ENCODE results near the gene SLC41A3.
"Not testable (repeated sequence)": the region's sequence is repeated elsewhere in the genome, so short reads cannot be mapped to it uniquely, and the experiment has no call there.

The SLC41A3 gene

GRCh38 chr3:126080970-126081369 lies 3.0 kb downstream of the SLC41A3 start:
- no peak for DNase-seq

GRCh38 chr3:126078866-126079265 lies 5.1 kb downstream of the SLC41A3 start:
- no peak for DNase-seq

DNA sequence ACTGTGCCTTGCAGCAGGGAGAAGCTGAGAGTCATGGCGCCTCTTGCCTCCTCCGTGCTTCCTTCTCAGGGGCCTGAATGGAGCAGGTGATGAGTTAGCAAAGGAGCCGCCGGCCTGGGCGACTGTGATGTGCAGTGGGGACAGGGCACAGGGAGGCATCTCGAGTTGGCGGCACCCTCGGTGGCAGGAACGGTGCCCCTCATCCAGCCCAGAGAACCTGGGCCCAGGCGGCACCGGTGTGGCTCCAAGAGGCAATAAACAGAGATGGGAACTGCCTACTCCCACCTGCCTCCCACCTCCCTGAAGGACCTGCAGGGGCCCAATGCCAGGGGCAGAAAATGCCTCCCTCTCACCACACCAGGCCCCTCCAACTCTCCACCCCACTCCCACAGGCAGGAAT lies 6.2 kb downstream of the SLC41A3 start:
- DNase-seq, result no peak

- no peak for DNase-seq
These were observed 7.8 kb downstream of the SLC41A3 start for GRCh38 chr3:126076140-126076539.

GRCh38 chr3:126070146-126070545 lies 13.8 kb downstream of the SLC41A3 start:
- DNase-seq, result no peak

DNA sequence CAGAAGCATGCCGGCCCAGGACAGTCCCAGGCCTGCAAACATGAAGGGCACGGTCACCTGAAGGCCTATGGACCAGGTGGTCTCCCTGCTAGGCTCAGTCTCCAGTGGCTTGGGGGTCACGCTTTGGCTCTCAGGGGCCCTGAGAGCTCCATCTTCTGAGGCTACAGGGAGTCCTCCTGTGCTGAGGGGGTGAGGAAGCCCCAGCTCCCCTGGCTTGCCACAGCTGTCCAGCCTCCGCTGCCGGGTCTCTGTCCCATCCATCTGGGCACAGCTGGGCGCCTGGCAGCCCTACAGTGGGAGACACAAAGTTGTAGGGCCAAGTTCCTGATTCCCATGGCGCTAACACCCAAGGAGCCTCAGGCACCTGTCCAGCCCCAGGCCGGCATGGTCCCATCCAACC lies 16.0 kb downstream of the SLC41A3 start:
- DNase-seq, result no peak

DNA sequence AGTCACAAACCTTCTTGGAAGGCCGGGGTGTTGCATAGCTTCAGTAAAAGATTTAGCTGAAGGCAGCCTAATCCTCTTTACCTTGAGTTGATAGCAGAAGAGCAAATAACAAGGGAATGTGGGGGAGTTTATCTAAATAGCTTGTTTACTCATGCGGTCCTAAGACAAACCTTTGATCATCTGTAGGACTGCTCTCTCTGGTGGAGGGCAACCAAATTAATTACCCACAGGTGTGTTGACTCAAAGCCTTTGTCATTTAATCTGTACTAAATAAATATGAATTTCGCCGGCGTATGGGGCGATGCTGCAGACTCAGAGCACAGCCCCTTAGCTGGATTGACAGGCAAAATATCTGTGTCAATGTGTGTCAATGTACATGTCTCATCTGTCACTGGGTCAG lies 17.2 kb downstream of the SLC41A3 start:
- DNase-seq, result not testable (repeated sequence)

- no peak for DNase-seq
These were observed 18.0 kb downstream of the SLC41A3 start for GRCh38 chr3:126065876-126066275.

DNA sequence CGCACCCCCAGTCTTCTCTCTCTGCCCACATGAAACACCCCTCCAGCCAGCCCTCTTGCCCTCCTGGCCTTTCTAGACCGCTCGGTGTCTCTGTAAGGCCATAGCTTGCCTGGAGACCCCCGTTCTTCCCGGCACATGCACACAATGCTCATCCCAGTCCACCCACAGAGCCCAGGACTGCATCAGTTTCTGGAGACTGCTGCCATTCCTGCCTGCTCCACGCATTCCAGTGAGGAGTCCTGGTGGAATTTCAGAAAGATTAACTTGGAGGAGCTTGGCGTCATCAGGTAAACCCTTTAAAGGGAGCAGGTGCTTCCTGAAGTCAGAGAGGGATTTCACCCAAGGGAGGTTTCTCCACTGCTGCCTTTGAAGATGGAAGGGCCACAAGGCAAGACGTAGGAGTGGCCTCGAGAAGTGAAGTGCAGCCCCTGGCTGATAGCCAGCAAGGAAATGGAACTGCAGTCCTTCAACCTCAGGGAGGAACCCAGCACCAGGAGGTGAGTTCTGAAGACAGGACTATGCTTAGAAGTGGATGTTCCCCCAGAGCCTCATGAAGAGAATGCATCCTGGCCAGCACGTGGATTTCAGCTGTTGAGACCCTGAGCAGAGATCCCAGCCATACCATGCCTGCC lies 19.2 kb downstream of the SLC41A3 start:
- DNase-seq, result no peak

DNA sequence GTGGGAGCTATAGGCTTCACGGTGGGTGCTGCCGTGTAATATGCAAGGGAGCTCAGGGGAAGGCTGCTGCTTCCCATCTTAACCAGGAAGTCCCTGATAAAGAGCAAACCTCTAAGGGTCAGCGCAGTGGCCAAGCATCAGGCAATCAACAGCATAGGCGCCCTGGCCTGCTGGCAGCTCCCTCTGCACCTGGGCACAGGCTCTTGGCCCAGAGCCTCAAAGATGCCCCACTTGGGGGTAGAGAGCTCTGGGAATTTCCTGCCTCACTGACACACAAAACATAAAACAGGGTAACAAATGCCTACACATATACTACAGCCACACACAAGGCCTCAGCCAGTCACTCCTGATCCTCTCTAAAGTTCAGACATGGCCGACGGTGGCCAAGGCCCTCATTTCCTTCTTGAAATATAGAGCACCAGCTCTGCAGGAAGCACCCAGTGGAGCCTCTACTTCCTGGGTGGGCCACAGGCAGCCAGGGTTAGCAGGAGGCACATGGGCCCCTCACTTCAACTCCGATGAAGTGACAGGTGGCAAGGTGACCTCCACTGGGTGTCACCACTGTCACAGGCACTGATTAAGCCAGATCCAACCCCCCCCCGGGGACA lies 20.5 kb downstream of the SLC41A3 start:
- no peak for DNase-seq

- no peak for DNase-seq
These were observed 22.5 kb downstream of the SLC41A3 start for GRCh38 chr3:126061301-126062032.

DNA sequence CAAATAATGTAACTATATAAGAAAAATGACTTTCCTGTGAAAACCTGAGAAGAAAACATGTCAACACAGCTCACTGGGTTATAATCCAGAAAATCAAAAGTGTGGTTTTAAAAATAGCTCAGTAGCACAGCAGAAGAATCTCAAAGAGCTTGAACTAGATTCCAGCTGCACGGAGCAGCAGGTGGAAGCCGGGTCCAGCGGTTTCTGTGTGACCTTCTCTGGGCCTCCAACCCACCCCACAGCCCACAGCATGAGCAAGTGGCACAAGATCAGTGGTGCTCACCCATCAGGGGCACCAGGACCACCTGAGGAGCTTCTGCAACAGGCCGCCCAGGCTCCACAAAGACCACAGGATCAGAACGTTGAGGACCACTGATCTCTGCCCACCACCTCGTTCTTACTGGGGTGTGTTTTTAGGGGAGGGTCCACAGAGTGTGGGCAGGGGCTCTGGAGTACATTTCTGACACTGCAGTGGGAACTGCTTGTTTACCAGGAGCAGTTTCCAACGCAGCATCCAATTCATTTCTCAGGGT lies 23.2 kb downstream of the SLC41A3 start:
- no peak for DNase-seq

GRCh38 chr3:126058666-126059065 lies 25.3 kb downstream of the SLC41A3 start:
- DNase-seq, result no peak

DNA sequence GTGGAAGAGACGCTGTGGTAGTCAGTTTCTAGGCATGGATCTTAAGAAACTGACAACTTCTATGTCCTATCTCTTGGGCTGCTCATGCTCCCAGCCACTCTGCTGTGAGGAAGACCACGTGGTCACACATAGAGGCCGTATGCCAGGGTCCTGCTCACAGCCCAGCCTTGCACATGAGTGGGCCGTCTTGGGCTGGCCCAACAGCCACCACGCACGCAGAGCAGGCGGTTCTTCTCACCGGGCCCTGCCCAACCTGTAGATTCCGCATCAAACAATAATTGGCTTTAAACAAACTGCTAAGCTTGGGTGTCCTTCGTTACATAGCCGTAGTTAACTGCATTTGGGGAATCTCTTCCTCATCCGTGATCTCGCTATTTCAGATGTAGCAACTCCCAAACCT lies 26.0 kb downstream of the SLC41A3 start:
- DNase-seq, result no peak

GRCh38 chr3:126057501-126057819 lies 26.5 kb downstream of the SLC41A3 start:
- DNase-seq, result no peak

DNA sequence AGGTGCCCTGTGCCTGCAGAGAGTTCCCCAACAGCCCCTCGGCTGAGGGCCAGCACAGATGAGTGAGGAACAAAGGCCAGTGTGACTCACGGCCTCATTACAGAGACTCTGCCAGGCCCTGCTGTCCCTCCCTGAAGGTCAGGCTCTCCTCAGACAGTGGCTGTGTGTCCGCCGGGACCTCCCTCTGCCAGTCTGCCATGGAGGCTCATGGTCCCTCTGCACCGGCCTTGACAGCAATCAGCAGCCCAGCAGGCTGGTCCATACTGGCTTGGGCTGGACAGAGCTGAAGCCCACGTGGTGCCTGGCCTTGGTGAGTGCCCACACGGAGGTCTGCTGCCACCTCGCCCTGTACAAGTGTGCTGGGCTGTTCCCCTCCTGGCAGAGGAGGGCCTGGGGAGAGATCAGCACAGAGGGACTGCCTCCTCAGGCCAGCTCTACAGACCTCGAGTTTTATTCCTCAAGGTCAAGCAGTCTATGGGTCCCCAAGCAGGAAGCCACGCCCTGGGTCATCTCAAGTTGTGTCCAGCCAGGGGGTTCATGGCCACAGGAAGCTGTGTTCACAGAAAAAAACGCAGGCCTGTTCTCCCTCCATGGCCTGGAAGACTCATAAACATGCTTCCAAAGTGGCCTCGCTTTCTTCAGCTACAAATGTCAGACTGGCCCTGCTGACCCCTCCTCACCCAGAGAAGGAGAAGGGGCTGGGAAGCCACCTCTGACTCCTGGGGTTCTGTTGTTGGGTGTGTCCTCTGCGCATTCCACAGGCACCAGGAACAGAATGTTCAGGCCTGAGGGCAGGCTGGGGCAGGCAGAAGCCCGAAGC lies 27.0 kb downstream of the SLC41A3 start:
- no peak for DNase-seq

DNA sequence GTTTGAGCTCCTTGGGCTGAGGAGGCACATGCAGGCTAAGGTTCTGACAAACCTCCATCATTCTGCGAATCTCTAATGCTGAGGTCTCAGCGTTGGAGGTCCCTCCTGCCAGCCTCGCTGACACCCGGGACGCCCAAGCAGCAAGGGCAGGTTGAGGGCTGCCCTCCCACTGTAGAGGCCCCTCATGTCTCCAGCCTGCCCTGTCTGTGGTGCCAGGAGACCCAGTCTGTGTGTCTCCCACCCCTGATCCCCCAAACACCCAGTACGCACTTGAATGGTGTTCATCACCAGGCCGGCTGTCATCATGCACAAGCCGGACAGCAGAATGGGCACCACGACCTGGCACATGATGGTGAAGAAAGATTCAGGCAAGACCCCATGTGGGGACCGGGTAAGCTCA lies 27.8 kb downstream of the SLC41A3 start:
- DNase-seq, result no peak

- no peak for DNase-seq
These were observed 29.1 kb downstream of the SLC41A3 start for GRCh38 chr3:126054870-126055269.

- no peak for DNase-seq
These were observed 29.9 kb downstream of the SLC41A3 start for GRCh38 chr3:126053949-126054569.

DNA sequence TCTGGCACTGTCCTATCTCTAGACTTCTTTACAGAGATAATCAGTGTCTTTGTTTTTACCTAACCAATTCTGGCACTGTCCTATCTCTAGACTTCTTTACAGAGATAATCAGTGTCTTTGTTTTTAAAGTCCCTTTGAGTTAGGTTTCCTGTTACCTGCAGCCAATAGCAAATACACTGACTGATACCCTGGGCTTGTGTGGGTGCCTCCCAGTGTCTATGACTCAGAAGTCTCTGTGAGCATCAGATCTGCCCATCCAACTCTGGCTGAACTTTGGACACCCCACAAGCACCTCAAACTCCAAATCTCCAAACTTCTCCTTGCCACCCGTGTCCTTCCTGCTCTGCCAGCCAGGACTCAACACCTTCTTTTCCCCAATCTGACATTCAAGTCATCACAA lies 30.4 kb downstream of the SLC41A3 start:
- DNase-seq, result no peak

DNA sequence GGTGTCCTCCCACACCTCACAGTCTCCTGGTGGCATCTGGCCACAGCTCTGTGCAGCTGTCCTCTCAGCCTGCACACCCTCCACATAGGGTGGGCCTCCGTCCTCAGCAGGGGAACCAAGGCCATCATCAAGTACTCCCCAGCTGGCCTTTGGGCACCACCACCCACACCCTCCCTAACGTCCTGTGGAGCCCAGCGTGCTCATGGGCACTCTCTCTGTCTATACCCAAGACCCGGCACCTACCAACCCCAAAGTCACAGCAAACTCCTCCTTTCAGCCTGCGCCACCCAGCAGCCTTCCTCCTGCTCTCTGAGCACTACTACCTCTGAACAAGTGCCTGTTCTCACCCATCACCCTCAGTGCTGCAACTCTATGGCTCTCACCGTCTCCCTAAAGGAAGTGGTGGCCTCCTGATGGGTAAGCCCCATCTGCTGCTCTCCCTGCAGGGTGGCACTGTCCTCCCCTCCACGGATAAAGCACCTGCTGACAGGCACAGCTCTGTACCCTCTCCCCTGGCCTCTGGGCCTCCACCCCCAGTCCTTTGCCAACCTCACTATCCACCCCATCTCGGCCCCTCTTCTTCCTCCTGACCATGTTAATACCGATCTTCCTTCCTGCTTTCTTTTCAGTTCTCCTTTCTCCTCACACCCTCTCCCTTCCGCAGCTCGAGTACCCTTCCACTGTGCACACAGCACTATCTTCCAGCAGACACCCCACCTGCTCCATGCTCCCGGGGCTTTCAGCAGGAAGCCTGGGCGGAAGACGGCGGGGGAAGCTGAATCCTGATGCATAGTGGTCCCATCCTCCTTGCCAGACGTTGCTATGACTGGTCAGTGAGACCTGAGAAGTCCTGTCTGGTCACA lies 31.5 kb downstream of the SLC41A3 start:
- DNase-seq, result no peak

DNA sequence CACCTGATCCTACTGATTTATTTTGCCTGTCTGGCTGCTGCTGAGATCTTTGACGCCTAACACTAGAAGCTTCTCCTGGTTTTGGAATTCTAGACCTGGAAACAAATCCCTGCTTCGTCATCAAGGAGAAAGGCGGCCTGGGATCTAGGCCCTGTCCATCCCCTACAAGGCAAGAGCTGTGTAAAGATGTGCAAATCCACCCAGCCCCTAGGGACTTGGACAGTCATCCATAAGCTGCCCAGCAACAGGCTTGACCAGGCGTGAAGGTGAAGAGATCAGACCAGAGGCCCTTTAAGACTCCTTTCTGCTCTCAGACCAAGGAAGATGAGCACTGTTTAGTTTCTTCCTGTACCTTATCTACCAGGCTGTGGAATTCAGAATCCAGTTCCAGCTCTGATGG lies 32.2 kb downstream of the SLC41A3 start:
- no peak for DNase-seq
